GM21515 (cell line): ENCODE measurements around the gene SV2B.
A peak's percentile ranks its signal among the peaks of the same experiment; 100 is the strongest.
"Not testable (repeated sequence)": the region's sequence is repeated elsewhere in the genome, so short reads cannot be mapped to it uniquely, and the experiment has no call there.

ENCODE experiments used
- ATAC-seq: cut with Tn5 transposase; IDR thresholded peaks from one replicate; pipeline ENCODE4 v1.9.1; 2021; ENCODE audit not compliant: unreplicated experiment

The SV2B gene

GRCh38 chr15:91099995-91100813, at the start of gene SV2B:
TSS of gene SV2B (plus strand) at chr15:91100257. CDS start at chr15:91226264, 126,007 bp downstream.
- peak; percentile 70 for ATAC-seq

- no peak for ATAC-seq
Measured at GRCh38 chr15:91051248-91051647, 48.8 kb upstream of the SV2B start.

GRCh38 chr15:91054816-91055215, 45.2 kb upstream of the SV2B start:
- no peak for ATAC-seq

GRCh38 chr15:91055548-91056331, 44.3 kb upstream of the SV2B start:
- ATAC-seq: no peak

GRCh38 chr15:91061230-91061629, 38.8 kb upstream of the SV2B start:
- ATAC-seq: no peak

- no peak for ATAC-seq
Measured at GRCh38 chr15:91061997-91062396, 38.1 kb upstream of the SV2B start.

GRCh38 chr15:91065505-91065904, 34.6 kb upstream of the SV2B start:
- ATAC-seq: no peak

- ATAC-seq: no peak
Measured at GRCh38 chr15:91067036-91067435, 33.0 kb upstream of the SV2B start.

GRCh38 chr15:91068436-91068835, 31.6 kb upstream of the SV2B start:
- no peak for ATAC-seq

GRCh38 chr15:91068966-91069365, 31.1 kb upstream of the SV2B start:
- no peak for ATAC-seq

- no peak for ATAC-seq
Measured at GRCh38 chr15:91070872-91071271, 29.2 kb upstream of the SV2B start.

GRCh38 chr15:91072161-91072560, 27.9 kb upstream of the SV2B start:
- no peak for ATAC-seq

- ATAC-seq: no peak
Measured at GRCh38 chr15:91073077-91073476, 27.0 kb upstream of the SV2B start.

- ATAC-seq: no peak
Measured at GRCh38 chr15:91073768-91074167, 26.3 kb upstream of the SV2B start.

GRCh38 chr15:91075739-91076138, 24.3 kb upstream of the SV2B start:
- no peak for ATAC-seq

GRCh38 chr15:91077029-91077428, 23.0 kb upstream of the SV2B start:
- ATAC-seq: no peak

- not testable (repeated sequence) for ATAC-seq
Measured at GRCh38 chr15:91093866-91094265, 6.2 kb upstream of the SV2B start.

GRCh38 chr15:91098451-91098850, 1.6 kb upstream of the SV2B start:
- no peak for ATAC-seq

GRCh38 chr15:91099616-91099994, 452 bp upstream of the SV2B start:
- ATAC-seq: peak; percentile 29

- no peak for ATAC-seq
Measured at GRCh38 chr15:91100814-91101607, 954 bp downstream of the SV2B start.

GRCh38 chr15:91101608-91101920, 1.5 kb downstream of the SV2B start:
- no peak for ATAC-seq
